HepG2 (cell line): Measurements from ENCODE around the gene KRT79.

ENCODE experiments used
- EP300 ChIP-seq, 3 experiments: sonication (generic) in 1 of 3; formaldehyde crosslinking in 1 of 3; IDR thresholded peaks; 2 replicates each; pipeline versions ENCODE4 v1.5.1 to v1.6.1; 2011 to 2020; ENCODE audit warnings: low read depth in 2 of 3, low read length in 2 of 3, borderline replicate concordance in 1 of 3, improper control_type of control experiment in 1 of 3, mild to moderate bottlenecking in 1 of 3, missing genetic modification reagents in 1 of 3, moderate library complexity in 1 of 3
- TF ChIP-seq, protein P1 (sequence below): sonication (generic); formaldehyde crosslinking; IDR thresholded peaks from 2 replicates; pipeline ENCODE4 v1.5.0; 2020; ENCODE audit warnings: mild to moderate bottlenecking, missing genetic modification reagents, moderate library complexity
- TF ChIP-seq, protein P2 (sequence below): fragments of 450-650 bp; IDR thresholded peaks from 2 replicates; pipeline ENCODE4 v1.6.1; 2016

- TF ChIP-seq, protein P1, sequence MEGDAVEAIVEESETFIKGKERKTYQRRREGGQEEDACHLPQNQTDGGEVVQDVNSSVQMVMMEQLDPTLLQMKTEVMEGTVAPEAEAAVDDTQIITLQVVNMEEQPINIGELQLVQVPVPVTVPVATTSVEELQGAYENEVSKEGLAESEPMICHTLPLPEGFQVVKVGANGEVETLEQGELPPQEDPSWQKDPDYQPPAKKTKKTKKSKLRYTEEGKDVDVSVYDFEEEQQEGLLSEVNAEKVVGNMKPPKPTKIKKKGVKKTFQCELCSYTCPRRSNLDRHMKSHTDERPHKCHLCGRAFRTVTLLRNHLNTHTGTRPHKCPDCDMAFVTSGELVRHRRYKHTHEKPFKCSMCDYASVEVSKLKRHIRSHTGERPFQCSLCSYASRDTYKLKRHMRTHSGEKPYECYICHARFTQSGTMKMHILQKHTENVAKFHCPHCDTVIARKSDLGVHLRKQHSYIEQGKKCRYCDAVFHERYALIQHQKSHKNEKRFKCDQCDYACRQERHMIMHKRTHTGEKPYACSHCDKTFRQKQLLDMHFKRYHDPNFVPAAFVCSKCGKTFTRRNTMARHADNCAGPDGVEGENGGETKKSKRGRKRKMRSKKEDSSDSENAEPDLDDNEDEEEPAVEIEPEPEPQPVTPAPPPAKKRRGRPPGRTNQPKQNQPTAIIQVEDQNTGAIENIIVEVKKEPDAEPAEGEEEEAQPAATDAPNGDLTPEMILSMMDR (CRISPR knock-in tag) = no peak
- TF ChIP-seq EP300 (IDR thresholded peaks at IDR 0.05; ENCODE audit: low read depth in 2 of 2, low read length in 2 of 2) (no peak), EP300 (CRISPR knock-in tag; IDR thresholded peaks at IDR 0.05; ENCODE audit: borderline replicate concordance) (no peak)
- TF ChIP-seq, protein P2, sequence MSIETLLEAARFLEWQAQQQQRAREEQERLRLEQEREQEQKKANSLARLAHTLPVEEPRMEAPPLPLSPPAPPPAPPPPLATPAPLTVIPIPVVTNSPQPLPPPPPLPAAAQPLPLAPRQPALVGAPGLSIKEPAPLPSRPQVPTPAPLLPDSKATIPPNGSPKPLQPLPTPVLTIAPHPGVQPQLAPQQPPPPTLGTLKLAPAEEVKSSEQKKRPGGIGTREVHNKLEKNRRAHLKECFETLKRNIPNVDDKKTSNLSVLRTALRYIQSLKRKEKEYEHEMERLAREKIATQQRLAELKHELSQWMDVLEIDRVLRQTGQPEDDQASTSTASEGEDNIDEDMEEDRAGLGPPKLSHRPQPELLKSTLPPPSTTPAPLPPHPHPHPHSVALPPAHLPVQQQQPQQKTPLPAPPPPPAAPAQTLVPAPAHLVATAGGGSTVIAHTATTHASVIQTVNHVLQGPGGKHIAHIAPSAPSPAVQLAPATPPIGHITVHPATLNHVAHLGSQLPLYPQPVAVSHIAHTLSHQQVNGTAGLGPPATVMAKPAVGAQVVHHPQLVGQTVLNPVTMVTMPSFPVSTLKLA = no peak
Observed at GRCh38 chr12:52827499-52828090, 6.5 kb downstream of the KRT79 start.
